Central memory CD4-positive, alpha-beta T cell (primary cell): ENCODE data around the gene TSEN15.
"Not testable (repeated sequence)": the region's sequence is repeated elsewhere in the genome, so short reads cannot be mapped to it uniquely, and the experiment has no call there.

ENCODE experiments used
- DNase-seq: peaks from one replicate; pipeline ENCODE4 v3.0.0; 2022

TSEN15 gene

GRCh38 chr1:184031409-184032107 lies 20.0 kb upstream of the TSEN15 start:
- DNase-seq = no peak

GRCh38 chr1:184032306-184032929 lies 19.1 kb upstream of the TSEN15 start:
- DNase-seq = no peak

GRCh38 chr1:184032930-184033418 lies 18.6 kb upstream of the TSEN15 start:
- DNase-seq = no peak

GRCh38 chr1:184033711-184034167 lies 17.8 kb upstream of the TSEN15 start:
- DNase-seq = no peak

GRCh38 chr1:184034761-184035379 lies 16.7 kb upstream of the TSEN15 start:
- DNase-seq = no peak

- no peak for DNase-seq
Observed at GRCh38 chr1:184035719-184036516, 15.6 kb upstream of the TSEN15 start.

GRCh38 chr1:184036517-184036949 lies 15.0 kb upstream of the TSEN15 start:
- peak; percentile 14 for DNase-seq

- no peak for DNase-seq
Observed at GRCh38 chr1:184037849-184038591, 13.5 kb upstream of the TSEN15 start.

GRCh38 chr1:184039126-184039525 lies 12.4 kb upstream of the TSEN15 start:
- no peak for DNase-seq

- no peak for DNase-seq
Observed at GRCh38 chr1:184041731-184042130, 9.8 kb upstream of the TSEN15 start.

- DNase-seq = not testable (repeated sequence)
Observed at GRCh38 chr1:184043315-184043714, 8.2 kb upstream of the TSEN15 start.

- no peak for DNase-seq
Observed at GRCh38 chr1:184044603-184045376, 6.7 kb upstream of the TSEN15 start.

GRCh38 chr1:184047541-184047940 lies 4.0 kb upstream of the TSEN15 start:
- DNase-seq = not testable (repeated sequence)

- no peak for DNase-seq
Observed at GRCh38 chr1:184048561-184049240, 2.8 kb upstream of the TSEN15 start.

GRCh38 chr1:184049291-184049690 lies 2.2 kb upstream of the TSEN15 start:
- DNase-seq = no peak

- DNase-seq = no peak
Observed at GRCh38 chr1:184049836-184050468, 1.6 kb upstream of the TSEN15 start.

- DNase-seq = no peak
Observed at GRCh38 chr1:184050636-184051035, 894 bp upstream of the TSEN15 start.

- DNase-seq = no peak
Observed at GRCh38 chr1:184051138-184051484, 419 bp upstream of the TSEN15 start.

- no peak for DNase-seq
Observed at GRCh38 chr1:184052194-184052559, 647 bp downstream of the TSEN15 start.

- no peak for DNase-seq
Observed at GRCh38 chr1:184052750-184053149, 1.2 kb downstream of the TSEN15 start.
